Thyroid gland (tissue), 4 donors: ENCODE data around the gene GH1. TPM values are rescaled to one million over a fixed set of nuclear protein-coding genes. Genes with fewer than 3 reads are reported as not detected.

ENCODE experiments used
- DNase-seq, 2 donors: peaks; one replicate each; pipeline ENCODE4 v3.0.0-alpha.2; 2019
- H3K27ac ChIP-seq, 3 donors: fragments of 200-600 bp; sonication (generic); 1 replicate in 2 of 3; 2 replicates in 1 of 3; pipeline ENCODE4 v1.5.1; 2016 to 2019; ENCODE audit warnings: mild to moderate bottlenecking in 1 of 3, moderate library complexity in 1 of 3
- H3K27me3 ChIP-seq: fragments of 200-600 bp; sonication (generic); one replicate; pipeline ENCODE4 v1.5.1; 2019
- H3K36me3 ChIP-seq, 2 donors: fragments of 200-600 bp; sonication (generic); one replicate each; pipeline ENCODE4 v1.5.1; 2016 to 2019
- H3K4me1 ChIP-seq, 2 donors: fragments of 200-600 bp; sonication (generic); one replicate each; pipeline ENCODE4 v1.5.1; 2017 to 2019
- H3K4me3 ChIP-seq, 3 donors: fragments of 200-600 bp; sonication (generic); replicated peaks in 1 of 3; 1 replicate in 2 of 3; 2 replicates in 1 of 3; pipeline ENCODE4 v1.5.1; 2016; ENCODE audit warnings: mild to moderate bottlenecking in 1 of 3
- H3K9me3 ChIP-seq: fragments of 200-600 bp; sonication (generic); one replicate; pipeline ENCODE4 v1.5.1; 2017
- CTCF ChIP-seq, 6 experiments: fragments of 200-600 bp in 3 of 6; fragments of 450-650 bp in 3 of 6; sonication (generic) in 3 of 6; IDR thresholded peaks; one replicate each; pipeline ENCODE4 v1.5.1; 2016 to 2019; ENCODE audit warnings: antibody characterized with exemption in 6 of 6, mild to moderate bottlenecking in 2 of 6, inconsistent platforms in 1 of 6, moderate library complexity in 1 of 6
- POLR2A ChIP-seq, 2 donors: fragments of 450-650 bp; IDR thresholded peaks; one replicate each; pipeline ENCODE4 v1.6.1; 2017; ENCODE audit warnings: antibody characterized with exemption in 2 of 2, mild to moderate bottlenecking in 2 of 2, moderate library complexity in 1 of 2
- WGBS, 2 donors: methylation state at CpG; one replicate each; pipeline ENCODE4 v1.1.5; 2017; 5-methylcytosine and 5-hydroxymethylcytosine counted together
- intact Hi-C: fragments of 100-400 bp; cut with DNase I; formaldehyde crosslinking; loops from one replicate; pipeline ENCODE4 v1.15.1; 2023
- total RNA-seq, 4 donors: library from RNA; depleted of rRNA; stranded (reverse); fragments of >200 nt; gene quantifications; one replicate each; pipeline ENCODE4 v1.2.3, GENCODE V29; 2016

The GH1 gene
- total RNA-seq, 4 donors from 2014 or later = not detected

DNA sequence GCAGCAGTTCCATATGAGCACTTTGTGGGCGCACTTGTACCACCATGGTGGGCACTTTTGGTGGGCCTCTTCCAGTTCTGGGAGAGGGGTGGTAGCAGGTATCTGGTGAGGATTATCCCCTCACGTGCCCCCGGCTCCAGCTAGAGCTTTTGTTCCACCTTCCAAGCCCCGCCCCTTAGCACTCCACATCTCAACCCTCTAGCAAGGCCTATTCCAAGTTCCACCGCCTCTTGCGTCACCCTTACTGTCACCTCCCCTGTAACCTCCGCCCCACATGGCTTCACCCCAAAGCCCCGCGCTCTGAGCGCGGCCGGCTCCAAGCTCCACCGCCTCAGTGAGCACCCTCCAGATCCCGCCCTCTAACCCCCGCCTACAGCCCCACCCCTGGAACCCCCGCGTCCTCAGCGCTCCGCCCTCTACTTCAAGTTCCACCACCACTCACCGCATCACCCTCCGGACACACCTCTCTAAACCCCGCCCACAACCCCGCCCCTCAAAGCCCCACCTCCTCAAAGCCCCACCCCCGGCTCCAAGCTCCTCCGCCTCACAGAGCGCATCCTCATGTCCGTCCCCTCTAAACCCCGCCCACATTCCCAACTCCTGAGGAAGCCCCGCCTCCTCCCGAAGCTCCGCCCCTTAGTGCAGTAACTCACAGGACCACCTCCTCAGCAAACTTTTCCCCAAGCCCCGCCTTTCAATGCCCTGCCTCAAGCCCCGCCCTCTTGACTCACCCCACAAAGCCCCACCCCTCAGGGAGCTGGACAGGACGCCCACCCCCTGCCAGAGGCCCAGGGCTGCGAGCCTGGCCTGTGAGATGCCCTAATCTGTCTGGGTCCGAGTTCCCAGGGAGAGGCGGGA, 42.9 kb upstream of the GH1 start:
- Histone ChIP-seq H3K9me3 (no peaks in the 10 kb centered on the region), H3K4me3 (no peak overlapping the region), H3K36me3 (no peaks in the 10 kb centered on the region), H3K4me1 (peaks cover 6 to 25% of the 10 kb centered on the region in 2 donors), H3K27ac (peak overlapping the region in 2 of 3 donors; percentile 62 to 68), H3K27me3 (no peaks in the 10 kb centered on the region)
- DNase-seq = peak; percentile 81 to 85
- WGBS, 2 donors = 17% methylated on average over 31 to 35 of the region's 37 CpGs
- intact Hi-C loops = no loop called here
- TF ChIP-seq CTCF (IDR thresholded peaks at IDR 0.05) = no peak
- peak in 1 of 2 donors; percentile 13 for TF ChIP-seq POLR2A (IDR thresholded peaks at IDR 0.05)

DNA sequence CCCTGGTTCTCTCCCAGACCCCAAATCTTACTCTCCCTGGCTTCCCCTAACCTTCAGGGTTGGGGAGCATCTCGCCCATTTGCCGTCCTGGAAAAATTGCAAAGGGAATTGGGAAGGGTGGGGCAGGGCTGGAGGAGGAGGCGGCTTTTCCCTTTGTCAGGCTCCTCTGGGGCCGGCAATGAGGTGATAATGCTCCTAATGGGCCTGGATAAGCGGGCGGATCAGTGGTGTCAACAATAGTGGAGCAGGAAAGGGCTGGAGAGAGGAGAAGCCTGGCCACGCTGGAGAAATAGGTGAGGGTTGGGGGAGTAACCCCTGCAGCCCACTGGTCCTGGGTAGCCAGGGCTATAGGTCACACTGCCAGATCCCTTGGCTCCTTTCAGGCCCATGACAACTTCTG, 41.8 kb upstream of the GH1 start:
- no peak overlapping the region for H3K4me3 ChIP-seq
- H3K36me3 ChIP-seq = no peaks in the 10 kb centered on the region
- H3K9me3 ChIP-seq = no peaks in the 10 kb centered on the region
- WGBS, 2 donors = 71 to 85% methylated on average over 7 of the region's 7 CpGs
- intact Hi-C loops = no loop called here
- peaks cover 6 to 25% of the 10 kb centered on the region in 2 donors for H3K4me1 ChIP-seq
- H3K27me3 ChIP-seq = no peaks in the 10 kb centered on the region
- DNase-seq = no peak
- peak overlapping the region in 2 of 3 donors; percentile 18 for H3K27ac ChIP-seq
- TF ChIP-seq POLR2A (IDR thresholded peaks at IDR 0.05) = no peak
- no peak for TF ChIP-seq CTCF (IDR thresholded peaks at IDR 0.05)

DNA sequence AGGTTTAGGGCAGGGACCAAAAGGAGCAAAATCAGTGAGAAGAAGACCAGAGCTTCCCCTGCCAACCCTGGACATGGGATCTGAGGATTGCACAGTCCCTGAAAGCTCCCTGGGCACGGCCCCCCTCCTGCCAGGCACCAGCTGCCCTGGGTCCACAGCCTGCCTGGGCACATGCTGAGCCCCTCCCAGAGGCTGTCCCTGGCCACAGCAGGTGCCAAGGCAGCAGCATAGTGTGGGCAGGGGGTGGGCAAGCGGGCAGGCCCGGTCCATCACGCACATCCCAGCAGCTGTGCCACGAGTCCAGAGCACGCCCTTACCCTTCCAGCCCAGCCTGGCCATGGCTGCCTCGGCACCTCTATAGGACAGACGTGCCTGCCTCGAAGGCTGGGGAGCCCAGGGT, 41.4 kb upstream of the GH1 start:
- peak overlapping the region in 1 of 3 donors; percentile 18 for H3K27ac ChIP-seq
- DNase-seq = no peak
- WGBS, 2 donors = 83% methylated on average over 7 of the region's 9 CpGs; no CpG with 5 or more reads in 1 of the 2 donors
- no peaks in the 10 kb centered on the region for H3K9me3 ChIP-seq
- H3K27me3 ChIP-seq = no peaks in the 10 kb centered on the region
- no peaks in the 10 kb centered on the region for H3K36me3 ChIP-seq
- peaks cover 6 to 25% of the 10 kb centered on the region in 2 donors for H3K4me1 ChIP-seq
- no peak overlapping the region for H3K4me3 ChIP-seq
- no peak for TF ChIP-seq POLR2A (IDR thresholded peaks at IDR 0.05)
- no peak for TF ChIP-seq CTCF (IDR thresholded peaks at IDR 0.05)
- intact Hi-C loops = no loop called here

DNA sequence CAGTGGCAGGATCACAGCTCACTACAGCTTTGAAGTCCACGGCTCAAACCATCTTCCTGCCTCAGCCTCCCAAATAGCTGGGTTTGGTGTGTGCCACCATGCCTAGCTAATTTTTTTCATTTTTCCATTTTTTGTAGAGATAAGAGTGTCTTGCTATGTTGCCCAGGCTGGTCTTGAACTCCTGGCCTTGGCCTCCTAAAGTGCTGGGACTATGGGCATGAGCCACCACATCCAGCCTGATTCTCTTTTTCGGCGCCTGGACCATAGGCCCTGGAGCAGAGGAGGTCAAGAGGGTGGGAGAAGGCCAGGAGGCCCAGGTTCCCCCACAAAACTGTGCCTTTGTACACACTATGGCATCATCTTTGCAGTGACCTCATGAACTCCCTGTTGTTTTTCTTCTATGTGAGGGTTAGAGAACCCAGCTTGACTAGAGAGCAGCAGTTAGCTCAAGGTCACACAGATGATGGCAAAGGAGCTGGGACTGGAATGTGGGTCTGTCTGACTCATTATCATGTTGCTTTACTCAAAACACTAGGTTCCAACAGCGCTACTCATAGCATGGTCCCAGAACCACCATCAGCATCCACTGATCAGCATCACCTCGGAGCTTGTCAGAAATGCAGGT, 37.8 kb upstream of the GH1 start:
- Histone ChIP-seq H3K36me3 (no peaks in the 10 kb centered on the region), H3K27me3 (no peaks in the 10 kb centered on the region), H3K4me1 (peaks cover 0 to 5% of the 10 kb centered on the region in 2 donors), H3K9me3 (no peaks in the 10 kb centered on the region), H3K4me3 (no peak overlapping the region), H3K27ac (no peak overlapping the region)
- 94 to 98% methylated on average over 5 of the region's 5 CpGs for WGBS, 2 donors
- intact Hi-C loops = no loop called here
- TF ChIP-seq POLR2A (IDR thresholded peaks at IDR 0.05) (no peak), CTCF (IDR thresholded peaks at IDR 0.05) (no peak)
- no peak for DNase-seq

DNA sequence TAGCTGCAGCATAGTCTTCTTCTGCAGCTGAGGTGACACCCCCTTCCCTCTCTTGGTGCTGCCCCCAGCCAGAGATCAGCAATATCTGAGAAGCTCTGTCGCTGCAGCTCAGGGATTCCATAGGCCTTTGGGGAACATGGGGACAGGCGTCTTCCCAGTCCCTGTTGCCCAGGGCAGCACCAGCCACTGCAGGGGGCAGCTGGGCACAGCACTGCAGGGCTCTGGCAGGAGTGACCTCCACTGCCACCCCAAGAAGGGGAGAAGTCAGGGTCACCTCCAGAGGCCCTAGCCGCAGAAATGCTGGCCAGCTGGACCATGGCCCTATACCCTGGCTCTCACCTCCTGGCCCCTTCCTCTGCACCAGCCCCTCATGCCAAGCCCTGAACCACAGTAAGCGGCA, 37.2 kb upstream of the GH1 start:
- intact Hi-C loops = no loop called here
- H3K27me3 ChIP-seq = no peaks in the 10 kb centered on the region
- no peaks in the 10 kb centered on the region for H3K36me3 ChIP-seq
- DNase-seq = no peak
- no peak for TF ChIP-seq POLR2A (IDR thresholded peaks at IDR 0.05)
- no peak for TF ChIP-seq CTCF (IDR thresholded peaks at IDR 0.05)
- 86 to 94% methylated on average over 3 of the region's 4 CpGs for WGBS, 2 donors
- no peak overlapping the region for H3K27ac ChIP-seq
- H3K4me1 ChIP-seq = no peaks in the 10 kb centered on the region
- H3K9me3 ChIP-seq = no peaks in the 10 kb centered on the region
- no peak overlapping the region for H3K4me3 ChIP-seq
